Nucleus accumbens (tissue), 56 donors: Measurements from ENCODE around the gene C1orf210.

Source experiments
- DNase-seq, 56 donors: peaks; one replicate each; lab custom pipeline; 2025; lab: John Stamatoyannopoulos, UW

Gene C1orf210

GRCh38 chr1:43253876-43254275, 31.5 kb downstream of the C1orf210 start:
- no peak for DNase-seq

DNA sequence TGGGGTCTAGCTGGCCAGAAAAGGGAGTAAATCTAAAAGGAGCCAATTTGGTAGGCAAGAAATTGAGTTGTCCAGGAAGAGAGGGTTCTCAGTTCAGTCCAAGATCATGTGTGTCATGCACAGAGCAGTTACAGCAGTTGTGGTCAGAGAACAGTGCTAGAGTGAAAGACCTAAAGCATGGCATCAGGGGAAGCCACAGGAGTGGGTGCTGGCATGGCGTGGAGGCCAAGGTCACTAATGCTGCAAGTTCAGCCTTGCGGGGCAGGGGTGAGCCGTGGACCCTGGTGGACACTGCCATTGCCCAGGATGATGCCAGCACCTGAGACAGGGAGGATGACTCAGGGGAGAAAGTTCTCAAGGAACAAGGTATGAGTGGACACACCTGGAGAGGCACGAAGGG, 32.2 kb downstream of the C1orf210 start:
- no peak for DNase-seq

DNA sequence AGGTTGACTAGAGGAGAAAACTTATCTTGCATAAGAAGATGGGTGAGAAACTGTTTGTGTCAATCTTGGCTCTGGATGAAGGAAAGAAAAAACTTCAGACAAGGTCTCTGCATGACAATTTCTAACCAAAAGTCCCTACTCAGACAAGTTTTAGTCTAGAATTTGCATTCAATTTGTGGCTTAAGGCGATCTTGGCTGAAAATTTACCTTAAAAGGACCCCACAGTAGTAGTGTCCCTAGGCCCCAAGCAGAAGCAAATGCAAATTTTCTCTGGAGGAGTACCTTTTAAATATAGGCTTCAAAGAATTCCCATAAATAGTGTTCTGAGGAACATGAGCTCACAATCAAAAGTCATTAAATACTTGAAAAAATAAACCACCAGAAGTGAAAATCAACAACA, 33.2 kb downstream of the C1orf210 start:
- DNase-seq: no peak

DNA sequence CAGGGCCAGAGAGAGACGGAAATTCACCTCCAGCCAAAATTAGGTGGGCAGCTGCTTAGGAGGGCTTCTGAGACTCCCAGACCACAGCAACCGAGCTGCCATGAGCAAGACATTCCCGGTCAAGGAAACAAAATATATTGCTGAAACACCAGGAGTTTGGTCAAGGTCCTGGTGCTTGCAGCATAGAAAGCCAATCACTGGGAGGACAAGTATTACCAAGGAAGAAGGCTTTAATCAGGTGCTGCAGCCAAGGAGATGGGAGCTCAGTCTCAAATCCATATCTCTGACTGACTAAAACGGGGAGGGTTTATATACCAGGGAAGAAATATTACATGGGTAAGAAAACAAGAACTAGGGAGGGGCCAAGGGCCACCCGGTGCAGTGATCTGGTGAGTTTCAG, 34.4 kb downstream of the C1orf210 start:
- no peak for DNase-seq

DNA sequence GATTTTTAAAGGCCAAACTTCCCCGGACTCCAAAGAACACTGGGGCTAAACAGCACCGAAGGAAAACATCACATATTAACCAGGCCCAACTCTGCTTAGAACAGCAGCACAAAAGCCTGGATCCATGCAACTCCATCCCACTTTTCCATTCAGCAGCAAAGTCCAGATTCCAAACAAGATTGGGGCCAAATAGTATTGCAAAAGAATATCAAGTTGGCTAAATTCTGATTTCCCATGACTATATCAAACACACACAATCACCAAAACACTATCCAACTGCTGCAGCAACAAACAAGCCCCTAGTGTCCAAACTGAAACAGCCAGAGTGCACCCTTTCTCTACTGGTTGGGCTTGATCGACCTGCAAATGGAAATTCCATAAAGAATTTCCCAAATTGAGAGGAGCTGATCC, 35.0 kb downstream of the C1orf210 start:
- DNase-seq: no peak

DNA sequence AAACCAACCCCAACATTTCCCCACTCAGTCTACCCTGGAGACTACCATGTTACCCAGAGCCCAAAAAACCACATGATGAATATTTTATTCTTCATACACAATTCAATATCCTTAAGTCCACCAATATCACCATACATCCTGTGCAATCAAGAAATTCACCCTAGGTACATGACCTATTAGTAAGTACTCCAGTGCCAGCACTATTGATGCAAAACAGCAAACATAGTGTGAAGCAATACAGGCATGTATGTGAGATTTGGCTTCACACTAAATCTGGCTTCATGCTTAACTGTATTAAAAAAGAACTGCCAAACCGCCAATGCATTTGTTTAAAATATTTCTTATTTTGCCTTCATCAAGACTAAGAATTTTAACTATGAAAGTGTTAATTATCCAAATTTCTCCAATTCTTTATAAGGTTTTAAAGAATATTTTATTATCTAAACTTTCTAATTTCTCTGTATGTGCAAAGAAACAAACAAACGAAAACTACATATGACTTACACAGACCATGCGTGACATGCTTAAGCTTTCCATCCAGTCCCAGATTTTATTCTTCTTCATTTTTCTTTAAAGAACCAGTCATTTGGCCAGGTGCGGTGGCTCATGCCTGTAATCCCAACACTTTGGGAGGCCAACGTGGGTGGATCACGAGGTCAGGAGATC, 38.0 kb downstream of the C1orf210 start:
- no peak for DNase-seq

DNA sequence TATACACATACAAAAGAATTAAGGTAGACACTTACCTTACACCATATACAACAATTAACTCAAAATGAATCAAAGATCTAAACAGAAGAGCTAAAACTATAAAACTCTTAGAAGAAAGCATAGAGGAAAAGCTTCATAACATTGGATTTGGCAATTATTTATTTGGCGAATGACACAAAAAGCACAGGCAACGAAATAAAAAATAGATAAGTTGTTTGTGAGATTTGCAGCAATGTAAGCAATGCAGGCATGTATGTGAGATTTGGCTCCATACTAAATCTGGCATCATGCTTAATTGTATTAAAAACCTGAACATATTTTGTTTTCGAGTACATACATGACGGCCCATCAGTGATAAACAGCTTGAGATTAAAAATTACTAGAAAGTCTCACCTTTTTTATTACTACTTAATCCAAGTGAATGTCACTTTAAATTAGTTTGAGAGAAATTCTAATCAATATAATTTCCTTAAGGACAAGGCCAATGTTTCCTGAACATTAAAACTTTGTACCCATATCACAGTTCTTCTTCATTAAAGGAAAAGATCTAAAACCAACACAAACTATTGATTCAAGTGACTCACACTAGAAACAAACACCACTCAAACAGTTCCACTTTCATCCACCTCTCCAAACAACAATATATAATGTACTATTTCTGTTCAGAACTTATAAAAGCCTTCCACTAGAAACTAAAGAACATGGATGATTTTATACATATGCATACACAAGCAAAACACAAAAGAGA, 38.7 kb downstream of the C1orf210 start:
- DNase-seq: no peak

DNA sequence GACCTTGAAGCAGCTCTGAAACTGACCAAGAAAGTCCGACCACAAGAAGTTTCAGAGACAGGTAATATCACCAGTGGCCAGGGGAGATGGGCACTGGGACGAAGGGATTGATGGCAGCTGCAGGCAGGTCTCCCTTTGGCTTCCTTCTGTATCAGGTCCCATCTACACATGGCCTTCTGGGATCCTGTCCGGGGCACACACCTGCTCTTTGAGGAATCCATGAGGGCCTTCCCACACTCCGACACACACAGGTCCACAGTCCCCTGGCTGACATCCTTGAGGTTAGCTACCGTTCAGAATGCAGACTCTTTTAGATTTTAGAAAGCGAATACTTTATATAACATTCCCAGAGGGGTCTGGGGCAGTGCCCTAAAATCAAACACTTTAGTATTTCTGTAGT, 42.1 kb downstream of the C1orf210 start:
- DNase-seq: no peak

DNA sequence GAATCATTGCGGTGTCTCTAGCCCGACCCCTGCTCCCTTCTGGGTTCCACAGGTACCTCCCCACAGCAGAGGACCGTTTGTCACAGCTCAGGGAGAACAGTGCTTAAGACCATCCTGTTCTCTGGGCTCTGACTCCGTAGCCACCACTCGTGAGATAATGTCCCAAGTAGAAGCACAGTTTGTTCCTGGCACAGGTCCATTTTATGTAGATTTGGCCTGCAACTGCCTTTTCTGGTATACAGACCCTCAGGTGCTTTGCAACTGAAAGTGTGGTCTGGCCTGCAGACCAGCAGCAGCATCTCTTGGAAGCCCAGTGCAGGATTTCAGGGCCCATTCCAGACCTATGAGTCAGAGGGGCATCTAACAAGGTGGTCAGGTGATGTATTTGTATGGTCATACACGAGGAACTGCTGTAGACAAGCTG, 44.0 kb downstream of the C1orf210 start:
- DNase-seq: no peak

- no peak for DNase-seq
These were observed 45.9 kb downstream of the C1orf210 start for GRCh38 chr1:43239484-43239883.

GRCh38 chr1:43238991-43239469, 46.4 kb downstream of the C1orf210 start:
- no peak for DNase-seq

DNA sequence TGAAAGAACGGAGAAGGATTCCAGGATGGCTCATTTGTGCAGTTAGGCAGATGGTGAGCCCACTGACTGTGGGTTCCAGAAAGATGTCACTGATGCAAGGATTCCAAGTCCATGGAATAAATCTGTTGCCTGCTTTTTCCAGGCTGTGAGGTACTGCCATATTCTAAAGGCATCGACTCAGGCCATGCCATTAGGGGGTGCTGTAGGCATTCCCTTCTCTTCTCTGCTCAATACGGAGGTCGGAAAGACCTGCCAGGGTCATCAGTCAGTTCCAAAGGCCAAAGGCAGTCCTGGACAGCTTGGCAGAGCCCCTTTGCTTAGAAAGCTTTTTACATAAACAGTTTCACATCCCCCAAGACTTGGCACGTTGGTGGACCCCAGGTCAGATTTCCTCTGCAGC, 47.3 kb downstream of the C1orf210 start:
- peak in 51 of 56 donors; percentile 9 to 87 (median 59) for DNase-seq

- no peak for DNase-seq
These were observed 48.3 kb downstream of the C1orf210 start for GRCh38 chr1:43237121-43237520.

DNA sequence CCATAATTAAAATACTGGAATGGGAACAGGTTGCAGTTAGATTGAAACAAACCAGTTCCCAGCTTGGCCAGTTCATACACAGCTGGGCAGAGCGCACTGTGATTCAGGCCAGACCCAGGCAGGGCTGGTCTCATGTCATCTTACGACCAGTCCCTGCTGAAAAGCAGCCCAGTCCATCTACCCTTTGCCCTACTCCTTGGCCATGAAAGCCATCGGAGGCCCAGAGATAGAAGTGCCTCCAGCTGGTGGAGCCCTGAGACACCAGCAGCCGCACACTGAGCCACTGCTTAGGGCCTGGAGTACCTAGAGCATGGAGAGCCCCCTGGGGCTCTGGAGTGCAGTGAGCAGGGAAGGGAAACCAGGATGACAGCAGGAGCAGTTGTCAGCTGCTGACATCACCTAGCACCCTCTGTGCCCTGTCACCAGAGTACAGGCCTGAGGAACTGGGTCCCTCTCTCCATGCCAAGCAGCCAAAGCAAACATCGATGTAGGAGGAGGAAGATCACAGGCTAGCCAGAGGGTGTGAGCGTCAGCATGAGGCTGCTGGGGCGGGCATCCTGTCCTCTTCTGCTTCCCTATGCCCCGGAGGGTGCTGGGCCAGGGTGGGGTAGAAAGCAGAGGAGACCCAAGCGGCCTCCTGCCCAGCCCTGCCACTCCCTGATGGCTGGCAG, 49.8 kb downstream of the C1orf210 start:
- no peak for DNase-seq

DNA sequence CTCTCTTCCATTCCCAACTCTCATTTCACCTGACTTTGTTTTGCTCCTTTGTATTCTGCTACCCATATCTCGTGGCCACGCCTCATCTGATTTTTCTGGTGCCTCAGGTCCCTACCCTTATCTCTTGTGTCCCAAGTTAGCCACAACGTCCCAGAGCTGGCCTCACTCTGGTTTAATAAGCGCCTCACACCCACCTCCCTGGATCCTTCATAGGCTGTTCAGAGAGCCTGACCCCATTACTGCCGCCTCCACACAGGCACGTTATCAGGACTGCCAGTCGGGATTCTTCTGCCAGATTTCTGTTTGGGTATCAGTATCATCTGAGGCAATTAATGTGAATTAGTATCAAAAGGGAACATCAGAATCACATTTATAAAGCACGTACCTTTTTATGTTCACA, 50.3 kb downstream of the C1orf210 start:
- DNase-seq: no peak

GRCh38 chr1:43234267-43234666, 51.1 kb downstream of the C1orf210 start:
- no peak for DNase-seq

- DNase-seq: no peak
These were observed 51.8 kb downstream of the C1orf210 start for GRCh38 chr1:43233631-43234030.

DNA sequence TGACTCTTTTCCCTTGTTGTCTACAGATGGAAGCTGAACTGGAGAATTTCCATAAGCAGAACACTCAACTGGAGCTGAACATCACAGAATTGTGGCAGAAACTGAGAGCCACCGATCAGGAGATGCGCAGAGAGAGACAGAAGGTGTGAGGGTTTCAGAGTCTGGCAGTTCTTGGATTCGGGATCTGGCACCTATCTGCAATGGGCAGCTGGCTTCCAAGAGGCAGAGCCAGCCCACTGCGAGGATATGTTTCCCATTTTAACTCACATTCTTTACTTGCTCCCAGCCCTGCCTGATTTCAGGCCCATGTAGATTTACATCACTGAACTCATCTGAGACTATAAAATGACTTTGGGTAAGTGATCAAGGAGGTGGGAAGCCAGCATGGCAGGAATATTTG, 52.9 kb downstream of the C1orf210 start:
- DNase-seq: no peak

DNA sequence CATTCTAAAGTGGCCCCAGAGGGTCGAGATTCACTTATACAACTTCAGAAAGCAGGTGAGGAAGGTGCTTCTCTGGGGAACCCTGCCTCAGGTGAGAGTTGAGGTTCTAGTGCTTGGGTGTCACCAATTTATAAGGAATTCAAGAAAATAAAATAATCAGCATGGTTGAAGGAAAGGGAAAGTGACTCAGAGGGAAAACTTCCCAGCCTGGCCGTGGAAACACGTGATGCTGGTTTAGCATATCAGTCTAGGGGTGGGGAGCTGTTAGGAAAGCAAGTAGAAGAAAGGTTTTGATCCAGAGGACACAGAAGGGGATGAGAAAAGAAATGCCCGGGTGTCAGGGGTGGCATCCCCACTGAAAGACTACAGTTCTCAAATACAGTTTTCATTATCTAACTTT, 53.3 kb downstream of the C1orf210 start:
- DNase-seq: no peak
